NCI-H510A (cell line): Measurements from ENCODE around the gene CDC7.
"Not testable (repeated sequence)": the region's sequence is repeated elsewhere in the genome, so short reads cannot be mapped to it uniquely, and the experiment has no call there.

ENCODE experiments used
- DNase-seq: peaks from one replicate; lab custom pipeline; 2025; lab: John Stamatoyannopoulos, UW

CDC7 gene

GRCh38 chr1:91500756-91501522 is at the start of gene CDC7:
CDC7 (plus strand) TSS chr1:91500851; CDS start chr1:91501717, 866 bp downstream.
- peak; percentile 95 for DNase-seq

- no peak for DNase-seq
These were observed 46.5 kb upstream of the CDC7 start for GRCh38 chr1:91454136-91454535.

- no peak for DNase-seq
These were observed 45.3 kb upstream of the CDC7 start for GRCh38 chr1:91455334-91455733.

- DNase-seq, result no peak
These were observed 44.8 kb upstream of the CDC7 start for GRCh38 chr1:91455896-91456295.

GRCh38 chr1:91465350-91465749 is 35.3 kb upstream of the CDC7 start:
- DNase-seq, result not testable (repeated sequence)

- no peak for DNase-seq
These were observed 24.0 kb upstream of the CDC7 start for GRCh38 chr1:91476533-91477217.

- no peak for DNase-seq
These were observed 13.2 kb upstream of the CDC7 start for GRCh38 chr1:91487469-91487868.

- DNase-seq, result no peak
These were observed 10.2 kb upstream of the CDC7 start for GRCh38 chr1:91490501-91490900.

GRCh38 chr1:91498035-91498434 is 2.6 kb upstream of the CDC7 start:
- DNase-seq, result no peak

- no peak for DNase-seq
These were observed 2.0 kb upstream of the CDC7 start for GRCh38 chr1:91498498-91499245.

GRCh38 chr1:91499346-91499745 is 1.3 kb upstream of the CDC7 start:
- no peak for DNase-seq

GRCh38 chr1:91499904-91500755 is 521 bp upstream of the CDC7 start:
- no peak for DNase-seq

- peak; percentile 69 for DNase-seq
These were observed 836 bp downstream of the CDC7 start for GRCh38 chr1:91501523-91501851.

- DNase-seq, result no peak
These were observed 1.5 kb downstream of the CDC7 start for GRCh38 chr1:91501971-91502671.

GRCh38 chr1:91502672-91503184 is 2.1 kb downstream of the CDC7 start:
- DNase-seq, result no peak

GRCh38 chr1:91503332-91503900 is 2.8 kb downstream of the CDC7 start:
- DNase-seq, result no peak

- DNase-seq, result no peak
These were observed 3.4 kb downstream of the CDC7 start for GRCh38 chr1:91503975-91504530.

GRCh38 chr1:91505086-91505485 is 4.4 kb downstream of the CDC7 start:
- no peak for DNase-seq

- no peak for DNase-seq
These were observed 5.4 kb downstream of the CDC7 start for GRCh38 chr1:91506071-91506470.

- DNase-seq, result no peak
These were observed 6.7 kb downstream of the CDC7 start for GRCh38 chr1:91507328-91507727.
